Measurements from ENCODE around the gene NIPSNAP2.
"Not testable (repeated sequence)": the region's sequence is repeated elsewhere in the genome, so short reads cannot be mapped to it uniquely, and the experiment has no call there.

NIPSNAP2 gene

GRCh38 chr7:56030340-56030739 is 66.0 kb downstream of the NIPSNAP2 start:
- TF ChIP-seq CTCF (IDR thresholded peaks at IDR 0.05; ENCODE audit: borderline replicate concordance, insufficient read depth, low read depth, low read length) = no peak
- H3K4me3 ChIP-seq (ENCODE audit: low read depth, low read length) = no peak overlapping the region

DNA sequence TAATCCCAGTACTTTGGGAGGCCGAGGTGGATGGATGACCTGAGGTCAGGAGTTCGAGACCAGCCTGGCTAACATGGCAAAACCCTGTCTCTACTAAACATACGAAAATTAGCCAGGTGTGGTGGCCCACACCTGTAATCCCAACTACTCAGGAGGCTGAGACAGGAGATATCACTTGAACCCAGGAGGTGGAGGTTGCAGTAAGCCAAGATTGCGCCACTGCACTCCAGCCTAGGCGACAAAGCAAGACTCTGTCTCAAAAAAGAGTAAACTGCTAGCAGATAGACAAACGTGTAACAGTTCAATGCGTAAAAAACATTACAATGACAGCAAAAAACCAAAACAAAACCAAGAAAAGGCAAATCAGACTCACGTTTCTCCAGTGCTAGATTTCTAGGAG is 67.2 kb downstream of the NIPSNAP2 start:
- H3K4me3 ChIP-seq (ENCODE audit: low read depth, low read length) = not testable (repeated sequence)

GRCh38 chr7:56032578-56032977 is 68.2 kb downstream of the NIPSNAP2 start:
- not testable (repeated sequence) for H3K4me3 ChIP-seq (ENCODE audit: low read depth, low read length)

DNA sequence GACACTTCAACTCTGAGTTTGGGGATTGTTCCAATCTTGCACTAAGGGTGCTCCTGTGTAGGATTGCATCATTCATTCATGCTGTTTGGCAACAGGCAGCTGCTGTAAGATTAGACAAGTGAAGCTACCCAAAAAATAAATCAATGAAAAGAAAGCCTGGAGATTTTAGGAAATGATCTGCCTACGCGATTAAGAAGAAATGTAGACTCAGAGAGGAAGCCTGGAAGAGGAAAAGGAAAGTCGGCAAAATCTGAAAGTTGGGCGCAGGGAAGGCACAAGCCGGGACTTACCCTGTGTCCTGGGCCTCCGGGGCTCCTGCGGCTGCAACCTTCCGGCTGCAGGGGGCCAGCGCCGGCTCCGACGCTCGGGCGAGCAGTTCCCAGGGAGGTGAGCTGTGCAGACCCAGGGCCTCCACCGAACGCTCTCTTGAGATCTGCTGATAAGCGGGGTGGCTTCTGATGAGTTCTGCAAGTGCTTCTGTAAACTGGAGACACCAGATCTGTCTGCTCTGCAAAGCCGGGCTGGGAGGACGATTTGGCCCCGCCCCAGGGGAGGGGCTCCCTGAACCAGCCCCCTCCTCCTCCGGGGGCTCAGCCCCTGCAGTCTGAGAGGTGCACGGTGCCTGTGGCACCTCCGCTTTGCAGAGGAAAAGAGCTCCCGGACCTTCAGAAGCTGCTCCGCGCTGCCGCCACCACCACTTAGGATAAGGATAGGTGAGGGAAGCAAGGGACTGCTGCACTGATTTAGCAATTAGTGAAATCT is 69.5 kb downstream of the NIPSNAP2 start:
- TF ChIP-seq CTCF (IDR thresholded peaks at IDR 0.05; ENCODE audit: borderline replicate concordance, insufficient read depth, low read depth, low read length) = peak; percentile 41
- H3K4me3 ChIP-seq (ENCODE audit: low read depth, low read length) = peak overlapping the region; percentile 63

GRCh38 chr7:56040730-56041129 is 76.3 kb downstream of the NIPSNAP2 start:
- no peak overlapping the region for H3K4me3 ChIP-seq (ENCODE audit: low read depth, low read length)
- no peak for TF ChIP-seq CTCF (IDR thresholded peaks at IDR 0.05; ENCODE audit: borderline replicate concordance, insufficient read depth, low read depth, low read length)

DNA sequence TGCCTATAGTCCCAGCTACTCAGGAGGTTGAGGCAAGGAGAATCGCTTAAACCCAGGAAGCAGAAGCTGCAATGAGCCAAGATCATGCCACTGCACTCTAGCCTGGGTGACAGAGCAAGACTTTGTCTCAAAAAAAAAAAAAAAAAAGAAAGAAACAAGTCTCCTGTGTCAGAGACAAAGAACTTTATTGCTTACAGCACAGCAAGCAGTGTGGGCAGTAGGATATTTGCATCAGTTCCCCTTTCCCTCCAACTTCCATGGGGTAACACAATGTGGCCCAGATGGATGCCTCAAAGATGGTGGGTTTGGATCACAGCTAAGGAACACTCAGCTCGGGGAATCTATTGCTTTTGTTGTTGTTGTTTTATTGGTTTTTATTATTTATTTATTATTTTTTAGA is 81.4 kb downstream of the NIPSNAP2 start:
- H3K4me3 ChIP-seq (ENCODE audit: low read depth, low read length) = not testable (repeated sequence)

DNA sequence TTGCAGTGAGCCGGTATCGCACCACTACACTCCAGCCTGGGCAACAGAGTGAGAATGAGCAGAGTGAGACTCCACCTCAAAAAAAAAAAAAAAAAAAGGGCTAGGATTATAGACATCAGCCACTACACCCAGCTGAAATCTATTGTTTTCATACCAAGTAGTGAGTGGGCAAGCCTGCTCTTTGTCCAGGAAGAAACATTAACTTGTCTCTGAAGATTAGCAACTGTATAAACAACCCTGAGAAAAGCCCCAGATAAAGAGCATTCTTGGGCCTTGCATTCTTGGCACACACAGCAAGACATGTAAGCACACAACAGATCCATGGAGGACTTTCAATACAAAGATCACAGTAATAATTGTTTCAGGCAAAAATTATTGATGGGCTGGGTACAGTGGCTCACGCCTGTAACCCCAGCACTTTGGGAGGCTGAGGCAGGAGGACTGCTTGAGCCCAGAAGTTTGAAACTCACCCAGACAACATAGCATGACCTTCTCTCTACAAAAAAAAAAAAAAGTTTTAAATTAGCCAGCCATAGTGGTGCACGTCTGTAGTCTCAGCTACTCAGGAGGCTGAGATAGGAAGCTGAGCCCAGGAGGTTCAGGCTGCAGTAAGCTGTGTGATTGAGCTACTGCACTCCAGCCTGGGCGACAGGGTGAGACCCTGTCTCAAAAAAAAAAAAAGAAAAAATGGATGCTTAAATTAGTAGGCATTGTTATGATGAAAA is 82.5 kb downstream of the NIPSNAP2 start:
- no peak for TF ChIP-seq CTCF (IDR thresholded peaks at IDR 0.05; ENCODE audit: borderline replicate concordance, insufficient read depth, low read depth, low read length)
- no peak overlapping the region for H3K4me3 ChIP-seq (ENCODE audit: low read depth, low read length)

GRCh38 chr7:56047446-56048116 is 83.2 kb downstream of the NIPSNAP2 start:
- not testable (repeated sequence) for H3K4me3 ChIP-seq (ENCODE audit: low read depth, low read length)

DNA sequence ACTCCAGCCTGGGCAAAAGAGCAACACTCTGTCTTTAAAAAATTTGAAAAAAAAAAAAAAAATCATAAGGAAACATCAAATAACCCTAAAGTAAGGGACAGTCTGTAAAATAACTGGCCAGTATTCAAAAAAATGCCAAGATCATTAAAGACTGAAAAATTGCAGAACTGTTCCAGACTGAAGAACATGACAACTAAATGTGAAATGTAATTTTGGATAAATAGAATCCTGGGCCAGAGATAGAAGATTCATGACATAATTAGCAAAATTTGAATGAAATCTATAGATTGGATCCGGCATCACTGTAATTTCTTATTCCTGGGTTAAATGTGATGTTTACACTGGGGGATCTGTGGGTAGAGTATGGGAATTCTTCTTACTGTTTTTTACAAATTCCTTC is 83.9 kb downstream of the NIPSNAP2 start:
- no peak for TF ChIP-seq CTCF (IDR thresholded peaks at IDR 0.05; ENCODE audit: borderline replicate concordance, insufficient read depth, low read depth, low read length)
- H3K4me3 ChIP-seq (ENCODE audit: low read depth, low read length) = no peak overlapping the region

DNA sequence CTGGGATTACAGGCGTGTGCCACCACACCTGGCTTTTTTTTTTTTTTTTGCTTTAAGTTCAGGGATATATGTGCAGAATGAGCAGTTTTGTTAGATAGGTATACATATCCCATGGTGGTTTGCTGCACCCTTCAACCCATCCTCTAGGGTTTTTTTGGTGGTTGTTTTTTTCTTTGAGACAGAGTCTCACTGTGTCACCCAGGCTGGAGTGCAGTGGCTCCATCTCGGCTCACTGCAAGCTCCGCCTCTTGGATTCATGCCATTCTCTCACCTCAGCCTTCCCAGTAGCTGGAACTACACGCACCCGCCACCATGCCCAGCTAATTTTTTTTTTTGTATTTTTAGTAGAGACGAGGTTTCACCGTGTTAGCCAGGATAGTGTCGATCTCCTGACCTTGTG is 84.4 kb downstream of the NIPSNAP2 start:
- H3K4me3 ChIP-seq (ENCODE audit: low read depth, low read length) = not testable (repeated sequence)

Data from GM12875 (cell line).